RKO (cell line): ENCODE measurements around the gene UBE2Z.
"Not testable (repeated sequence)": the region's sequence is repeated elsewhere in the genome, so short reads cannot be mapped to it uniquely, and the experiment has no call there.

Experiments
- DNase-seq: peaks from one replicate; pipeline ENCODE4 v3.0.0-alpha.2; 2016; ENCODE audit warnings: low spot score

The UBE2Z gene

GRCh38 chr17:48908047-48908843, at the start of gene UBE2Z:
Gene UBE2Z, plus strand, starts transcription at chr17:48908407. Its CDS starts 97 bp downstream, at chr17:48908504.
- DNase-seq, result peak; percentile 94

GRCh38 chr17:48860034-48860433, 48.2 kb upstream of the UBE2Z start:
- no peak for DNase-seq

- no peak for DNase-seq
Observed at GRCh38 chr17:48860456-48860855, 47.8 kb upstream of the UBE2Z start.

GRCh38 chr17:48868916-48869500, 39.2 kb upstream of the UBE2Z start:
- DNase-seq, result no peak

DNA sequence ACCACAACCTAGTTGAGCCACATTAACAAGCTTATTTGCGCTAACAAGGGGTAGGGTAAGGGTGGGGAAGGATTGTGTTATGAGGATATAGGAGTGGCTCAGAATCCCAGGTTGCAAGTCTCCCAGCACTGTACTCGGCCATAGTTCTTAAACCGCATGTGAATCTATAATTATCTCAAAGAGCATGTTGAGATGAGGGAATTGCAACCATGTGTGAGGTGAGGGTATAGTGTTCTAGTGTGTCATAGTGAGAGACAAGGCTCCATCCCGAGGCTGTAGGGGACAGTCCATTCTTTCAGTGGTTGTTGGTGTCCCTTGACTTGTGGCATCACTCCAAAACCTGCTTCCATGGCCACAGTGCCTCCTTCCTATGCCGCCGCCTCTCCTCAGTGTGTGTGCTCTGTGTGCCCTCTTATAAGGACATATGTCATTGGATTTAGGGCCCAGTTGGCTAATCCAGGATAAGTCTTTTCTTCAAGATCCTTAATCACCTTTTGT, 38.3 kb upstream of the UBE2Z start:
- DNase-seq, result no peak

- DNase-seq, result no peak
Observed at GRCh38 chr17:48871035-48871550, 37.1 kb upstream of the UBE2Z start.

DNA sequence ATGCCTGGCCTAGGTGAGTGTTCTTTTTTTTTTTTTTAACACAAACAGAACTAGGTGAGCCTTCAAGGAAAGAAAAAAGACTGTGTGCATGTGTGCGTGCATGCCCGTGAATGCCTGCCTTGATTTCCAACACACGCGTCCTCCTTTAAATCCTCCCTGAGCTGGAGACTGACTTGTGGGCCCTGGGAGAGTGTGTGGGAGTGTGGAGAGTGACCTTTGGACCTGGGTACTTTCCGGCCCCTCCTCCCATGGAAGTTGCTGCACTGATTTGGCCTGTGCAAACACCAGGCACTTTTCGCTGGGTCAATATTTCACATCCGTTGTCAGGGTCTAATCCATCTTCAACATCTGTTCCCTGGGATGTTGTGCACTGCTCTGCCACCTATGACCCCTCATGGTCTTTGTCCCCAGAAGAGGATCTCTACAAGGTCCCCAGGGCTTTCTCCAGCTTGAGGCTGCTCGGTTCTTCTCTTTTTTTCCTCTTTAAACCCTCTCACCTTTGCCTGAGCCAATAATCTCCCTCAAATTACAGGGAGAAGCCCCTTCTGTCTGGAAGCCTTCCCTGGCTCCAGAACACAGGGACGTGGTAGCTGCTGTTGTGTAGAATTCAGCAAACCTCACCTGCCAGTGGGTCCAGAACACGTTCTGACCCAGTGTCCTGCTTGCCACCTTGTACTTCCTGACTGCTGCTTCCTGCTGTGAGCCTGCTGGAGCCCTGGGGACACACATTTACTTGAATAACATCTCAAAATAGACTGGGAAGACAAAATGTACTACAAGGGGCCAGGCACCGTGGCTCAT, 36.5 kb upstream of the UBE2Z start:
- DNase-seq, result no peak

GRCh38 chr17:48872409-48872808, 35.8 kb upstream of the UBE2Z start:
- not testable (repeated sequence) for DNase-seq

- DNase-seq, result no peak
Observed at GRCh38 chr17:48873209-48873608, 35.0 kb upstream of the UBE2Z start.

DNA sequence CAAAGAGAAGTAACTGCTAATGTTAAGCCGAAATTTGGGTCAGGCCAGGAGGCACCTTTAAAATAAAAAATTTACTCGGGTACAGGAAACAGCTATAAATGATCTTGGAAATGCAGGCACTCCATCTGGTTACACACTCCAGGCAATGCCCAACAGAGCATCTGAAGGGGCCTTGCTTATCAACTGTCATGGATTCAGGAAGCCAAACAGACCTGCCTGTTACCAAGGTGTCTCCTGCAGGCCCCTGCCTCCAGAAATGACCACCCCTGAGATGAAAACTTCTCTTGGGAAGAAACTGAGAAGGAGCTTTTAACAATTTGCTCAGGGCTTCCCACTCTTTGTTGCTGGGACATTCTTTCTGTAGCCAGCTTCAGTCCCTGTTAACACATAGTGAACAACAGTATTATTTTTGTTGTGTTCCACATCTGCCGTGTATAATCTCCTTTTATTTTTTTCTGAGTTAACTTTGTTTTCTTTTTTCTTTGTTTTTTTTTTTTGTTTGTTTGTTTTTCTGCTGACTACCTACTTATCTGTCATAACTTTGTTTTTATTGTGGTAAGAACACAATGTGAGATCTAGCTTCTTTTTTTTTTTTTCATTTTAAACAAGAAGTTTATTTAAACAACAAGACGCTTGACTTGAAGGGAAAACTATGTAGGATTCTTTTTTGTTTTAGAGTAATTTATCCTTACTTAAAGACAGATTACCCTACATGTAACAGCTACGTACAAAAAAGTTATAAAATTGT, 34.3 kb upstream of the UBE2Z start:
- no peak for DNase-seq

DNA sequence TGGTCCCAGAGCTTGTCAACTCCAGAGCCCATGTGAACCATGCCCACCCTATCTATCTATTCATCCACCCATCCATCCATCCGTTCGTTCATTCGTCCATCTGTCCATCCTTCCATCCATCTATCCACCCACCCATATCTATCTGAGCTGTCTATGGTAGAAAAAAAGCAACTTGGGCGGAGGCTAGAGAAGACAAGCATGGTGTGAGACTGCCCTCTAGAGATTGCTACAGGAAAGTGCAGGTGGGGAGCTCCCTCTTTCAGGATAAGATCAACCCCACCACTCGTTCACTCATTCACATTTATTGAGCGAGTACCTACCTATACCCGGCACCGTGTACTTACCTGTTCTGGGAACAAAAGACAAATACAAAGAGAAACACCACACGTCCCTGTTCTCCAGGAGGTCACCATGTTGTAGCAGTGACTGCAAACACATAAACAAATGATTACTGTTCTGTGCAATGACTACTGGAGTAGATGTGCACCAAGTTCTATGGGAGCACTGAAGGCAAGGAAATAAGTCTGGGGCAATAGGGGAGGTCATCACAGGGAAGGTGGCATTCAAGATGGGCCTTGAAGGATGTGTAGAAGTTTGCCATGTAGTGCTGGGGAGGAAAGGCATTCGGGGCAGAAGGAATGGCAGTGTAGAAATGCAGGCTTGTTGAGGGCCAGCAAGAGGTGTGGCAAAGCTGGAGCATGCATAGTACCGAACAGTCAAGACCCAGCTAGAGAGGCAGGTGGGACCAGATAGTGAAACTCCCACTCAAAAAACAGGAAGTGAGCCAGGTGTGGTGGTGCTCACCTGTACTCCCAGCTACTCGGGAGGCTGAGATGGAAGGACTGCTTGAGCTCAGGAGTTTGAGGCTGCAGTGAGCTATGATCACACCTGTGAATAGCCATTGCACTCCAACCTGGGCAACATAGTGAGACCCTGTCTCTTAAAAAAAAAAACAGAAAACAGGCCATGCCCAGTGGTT, 29.0 kb upstream of the UBE2Z start:
- peak; percentile 75 for DNase-seq

- DNase-seq, result no peak
Observed at GRCh38 chr17:48882272-48882671, 25.9 kb upstream of the UBE2Z start.

GRCh38 chr17:48883171-48883570, 25.0 kb upstream of the UBE2Z start:
- no peak for DNase-seq

DNA sequence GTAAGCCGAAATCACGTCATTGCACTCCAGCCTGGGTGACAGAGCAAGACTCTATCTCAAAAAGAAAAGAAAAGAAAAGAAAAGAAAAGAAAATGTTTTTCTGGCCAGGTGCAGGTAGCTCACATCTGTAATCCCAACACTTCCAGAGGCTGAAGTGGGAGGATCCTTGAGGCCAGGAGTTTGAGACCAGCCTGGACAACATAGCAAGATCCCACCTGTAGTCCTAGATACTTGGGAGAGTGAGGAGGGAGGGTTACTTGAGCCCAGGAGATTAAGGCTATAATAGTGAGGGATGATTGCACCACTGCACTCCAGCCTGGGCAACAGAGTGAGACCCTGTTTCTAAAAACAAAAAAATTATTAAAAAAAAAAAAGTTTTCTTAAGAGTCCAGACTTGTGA, 18.1 kb upstream of the UBE2Z start:
- no peak for DNase-seq

GRCh38 chr17:48892940-48893645, 15.1 kb upstream of the UBE2Z start:
- DNase-seq, result no peak

GRCh38 chr17:48893646-48894508, 14.3 kb upstream of the UBE2Z start:
- DNase-seq, result no peak

- DNase-seq, result no peak
Observed at GRCh38 chr17:48894886-48895285, 13.3 kb upstream of the UBE2Z start.

DNA sequence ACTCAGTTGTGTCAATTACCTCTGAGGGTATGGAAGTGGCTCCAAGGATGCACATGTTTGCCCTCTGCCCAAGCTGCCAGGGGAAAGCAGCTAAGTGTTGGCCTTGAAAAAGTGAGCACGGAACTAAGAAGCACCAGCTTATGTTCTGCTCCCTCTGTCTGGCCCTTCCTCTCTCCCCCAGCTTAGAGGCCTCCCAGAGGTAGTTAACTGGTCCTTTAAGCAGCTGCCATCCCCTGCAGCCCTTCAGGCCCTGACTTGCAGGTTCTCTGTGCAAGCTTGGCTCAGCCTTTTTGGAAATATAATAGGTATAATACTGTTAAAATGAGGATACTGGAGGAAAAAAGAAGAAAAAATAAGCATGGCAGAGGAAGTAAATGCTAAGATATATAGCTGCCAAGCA, 7.0 kb upstream of the UBE2Z start:
- no peak for DNase-seq

DNA sequence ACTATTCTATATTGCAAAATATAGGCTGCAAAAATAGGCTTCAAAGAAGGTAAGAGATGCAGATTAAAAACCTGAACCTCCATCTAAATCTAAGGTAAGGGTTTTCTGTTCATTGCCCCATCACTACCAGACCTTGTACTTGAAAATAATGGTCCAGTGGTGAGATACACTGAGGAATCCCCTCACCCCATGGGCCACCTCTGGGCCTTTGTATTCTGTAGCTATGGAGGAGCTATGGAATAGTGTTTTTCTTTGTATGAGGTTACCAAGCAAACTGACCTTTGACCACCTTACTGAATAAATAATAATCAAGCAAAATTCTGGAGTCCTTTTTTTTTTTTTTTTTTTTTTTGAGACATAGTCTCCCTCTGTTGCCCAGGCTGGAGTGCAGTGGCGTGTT, 4.8 kb upstream of the UBE2Z start:
- DNase-seq, result no peak
